ENCODE measurements around the gene RELB.

The RELB gene

DNA sequence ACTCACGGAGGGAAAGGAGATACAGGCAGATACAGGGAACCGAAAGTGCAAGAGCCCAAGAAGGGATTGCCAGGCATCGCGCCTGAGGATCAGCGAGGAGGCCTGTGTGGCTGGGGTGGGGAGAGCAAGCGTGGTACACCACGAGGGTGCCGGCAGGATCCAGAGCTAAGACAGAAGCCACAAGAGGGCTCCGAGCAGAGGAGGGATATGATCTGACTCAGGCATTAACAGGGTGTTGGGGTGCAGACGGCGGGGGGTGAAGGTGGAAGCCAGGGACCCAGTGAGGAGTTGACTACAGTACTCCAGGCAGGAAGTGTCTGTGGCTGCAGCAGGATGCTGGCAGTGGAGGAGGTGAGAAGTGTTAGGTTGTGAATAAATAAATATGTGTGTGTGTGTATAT lies 86.3 kb downstream of the RELB start:
- no peak for DNase-seq
